K562 (cell line): ENCODE results near the gene MCU. TPM values are rescaled to one million over a fixed set of nuclear protein-coding genes. Genes with fewer than 3 reads are reported as not detected.

ENCODE experiments used
- BCOR ChIP-seq: fragments of 450-650 bp; IDR thresholded peaks from 2 replicates; pipeline ENCODE4 v1.6.1; 2016
- ETV6 ChIP-seq, 3 experiments: fragments of 150-350 bp in 1 of 3; sonication (generic) in 1 of 3; formaldehyde crosslinking in 1 of 3; IDR thresholded peaks; 2 replicates each; pipeline versions ENCODE4 v1.6.1 to v1.8.0; 2014 to 2022; ENCODE audit warnings: borderline replicate concordance in 2 of 3, low read depth in 2 of 3, antibody characterized with exemption in 1 of 3, low read length in 1 of 3, mild to moderate bottlenecking in 1 of 3, missing genetic modification reagents in 1 of 3
- JUN ChIP-seq, 2 experiments: sonication (generic) in 1 of 2; formaldehyde crosslinking in 1 of 2; IDR thresholded peaks; 2 replicates each; pipeline versions ENCODE4 v1.6.1 to v1.8.0; 2012 to 2022; ENCODE audit warnings: borderline replicate concordance in 2 of 2, mild to moderate bottlenecking in 2 of 2, improper control_type of control experiment in 1 of 2, low read depth in 1 of 2, low read length in 1 of 2, missing genetic modification reagents in 1 of 2
- MAFF ChIP-seq: IDR thresholded peaks from 2 replicates; pipeline ENCODE4 v1.6.1; 2012; ENCODE audit warnings: low read length, improper control_type of control experiment
- NCOA2 ChIP-seq, 2 experiments: fragments of 450-650 bp; IDR thresholded peaks; 2 replicates each; pipeline ENCODE4 v1.6.1; 2018; ENCODE audit warnings: mild to moderate bottlenecking in 2 of 2, moderate library complexity in 1 of 2; ENCODE audit not compliant: partially characterized antibody in 2 of 2
- NR2C1 ChIP-seq, 2 experiments: fragments of 450-650 bp; IDR thresholded peaks; 2 replicates each; pipeline ENCODE4 v1.6.1; 2017; ENCODE audit warnings: mild to moderate bottlenecking in 2 of 2, antibody characterized with exemption in 1 of 2, inconsistent platforms in 1 of 2, missing compliant biosample characterization in 1 of 2, missing genetic modification characterization in 1 of 2
- NR3C1 ChIP-seq: sonication (generic); formaldehyde crosslinking; IDR thresholded peaks from 2 replicates; pipeline ENCODE4 v1.8.1; 2022; ENCODE audit warnings: missing genetic modification reagents
- PHF21A ChIP-seq: fragments of 450-650 bp; IDR thresholded peaks from 2 replicates; pipeline ENCODE4 v1.6.1; 2017; ENCODE audit warnings: low read depth, borderline replicate concordance
- PTRF ChIP-seq: fragments of 450-650 bp; IDR thresholded peaks from 2 replicates; pipeline ENCODE4 v1.6.1; 2016; ENCODE audit warnings: mild to moderate bottlenecking, missing genetic modification characterization, missing compliant biosample characterization
- TCF7 ChIP-seq: sonication (generic); IDR thresholded peaks from 2 replicates; pipeline ENCODE4 v1.6.1; 2016; ENCODE audit warnings: antibody characterized with exemption, borderline replicate concordance
- ZBTB40 ChIP-seq, 2 experiments: fragments of 450-650 bp in 1 of 2; sonication (generic) in 1 of 2; formaldehyde crosslinking in 1 of 2; IDR thresholded peaks; 2 replicates each; pipeline versions ENCODE4 v1.7.1 to v1.9.0; 2016 to 2022; ENCODE audit warnings: inconsistent platforms in 1 of 2, mild to moderate bottlenecking in 1 of 2, missing genetic modification reagents in 1 of 2
- ZNF644 ChIP-seq: fragments of 200-800 bp; sonication (Bioruptor generic); IDR thresholded peaks from 2 replicates; pipeline ENCODE4 v1.6.1; 2016; ENCODE audit warnings: low read depth, missing genetic modification characterization, missing compliant biosample characterization
- polyA plus RNA-seq, 8 experiments: library from polyadenylated mRNA; depleted of rRNA in 4 of 8; stranded (reverse) in 5 of 8; unstranded in 3 of 8; fragments of >200 nt; fragmentation: Nextera tagmentation in 2 of 8; fragmentation: Illumina TruSeq in 1 of 8; extraction: Ambion mirVana in 2 of 8; extraction: Trizol in 1 of 8; gene quantifications; 2 replicates each; pipeline versions ENCODE4 v1.2.1 to v1.2.3, GENCODE V29; 2011 to 2014; ENCODE audit warnings: inconsistent platforms in 1 of 8, missing spikeins in 1 of 8
- total RNA-seq, 7 experiments: library from RNA; depleted of rRNA in 6 of 7; stranded (reverse); fragments of >200 nt in 6 of 7; fragmentation: Illumina TruSeq in 2 of 7; extraction: Trizol in 2 of 7; gene quantifications; 2 replicates each; pipeline versions ENCODE4 v1.2.1 to v1.2.3, GENCODE V29; 2011 to 2021; ENCODE audit warnings: low replicate concordance in 1 of 7
- TF ChIP-seq, protein P1 (sequence below): fragments of 200-400 bp; formaldehyde crosslinking; IDR thresholded peaks from 2 replicates; pipeline ENCODE4 v1.6.1; 2017; ENCODE audit warnings: mild to moderate bottlenecking, low read depth, low read length, moderate library complexity

Gene MCU
- total and polyA plus RNA-seq, 9 of the 15 experiments (the other 6 are each of a cell fraction or from before 2014, with no cell fraction given) = 8.2 to 88.8 (median 21.3) TPM

- TF ChIP-seq NR2C1 (IDR thresholded peaks at IDR 0.05) = no peak
- TF ChIP-seq NR2C1 (tag; IDR thresholded peaks at IDR 0.05) = no peak
- TF ChIP-seq ZBTB40 (IDR thresholded peaks at IDR 0.05) = no peak
- TF ChIP-seq ZBTB40 (CRISPR knock-in tag; IDR thresholded peaks at IDR 0.05) = no peak
- no peak for TF ChIP-seq ZNF644 (tag)
- no peak for TF ChIP-seq PHF21A
- no peak for TF ChIP-seq NR3C1 (CRISPR knock-in tag)
- no peak for TF ChIP-seq JUN (IDR thresholded peaks at IDR 0.05; ENCODE audit: borderline replicate concordance, low read depth, low read length)
- no peak for TF ChIP-seq JUN (CRISPR knock-in tag; IDR thresholded peaks at IDR 0.05; ENCODE audit: borderline replicate concordance)
- no peak for TF ChIP-seq MAFF
- 0 out of 2 replicates have a peak, but pooled peaks have one; percentile 28 for TF ChIP-seq TCF7
- TF ChIP-seq, protein P1, sequence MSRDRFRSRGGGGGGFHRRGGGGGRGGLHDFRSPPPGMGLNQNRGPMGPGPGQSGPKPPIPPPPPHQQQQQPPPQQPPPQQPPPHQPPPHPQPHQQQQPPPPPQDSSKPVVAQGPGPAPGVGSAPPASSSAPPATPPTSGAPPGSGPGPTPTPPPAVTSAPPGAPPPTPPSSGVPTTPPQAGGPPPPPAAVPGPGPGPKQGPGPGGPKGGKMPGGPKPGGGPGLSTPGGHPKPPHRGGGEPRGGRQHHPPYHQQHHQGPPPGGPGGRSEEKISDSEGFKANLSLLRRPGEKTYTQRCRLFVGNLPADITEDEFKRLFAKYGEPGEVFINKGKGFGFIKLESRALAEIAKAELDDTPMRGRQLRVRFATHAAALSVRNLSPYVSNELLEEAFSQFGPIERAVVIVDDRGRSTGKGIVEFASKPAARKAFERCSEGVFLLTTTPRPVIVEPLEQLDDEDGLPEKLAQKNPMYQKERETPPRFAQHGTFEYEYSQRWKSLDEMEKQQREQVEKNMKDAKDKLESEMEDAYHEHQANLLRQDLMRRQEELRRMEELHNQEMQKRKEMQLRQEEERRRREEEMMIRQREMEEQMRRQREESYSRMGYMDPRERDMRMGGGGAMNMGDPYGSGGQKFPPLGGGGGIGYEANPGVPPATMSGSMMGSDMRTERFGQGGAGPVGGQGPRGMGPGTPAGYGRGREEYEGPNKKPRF = no peak
- no peak for TF ChIP-seq BCOR
- no peak for TF ChIP-seq ETV6 (IDR thresholded peaks at IDR 0.05; ENCODE audit: borderline replicate concordance in 1 of 2, low read depth in 2 of 2, low read length in 1 of 2)
- no peak for TF ChIP-seq ETV6 (CRISPR knock-in tag; IDR thresholded peaks at IDR 0.05; ENCODE audit: borderline replicate concordance)
- TF ChIP-seq PTRF = no peak
- no peak for TF ChIP-seq NCOA2 (IDR thresholded peaks at IDR 0.05; ENCODE audit: partially characterized antibody in 2 of 2)
Measured at GRCh38 chr10:72691863-72692743, at the start of gene MCU (continued).
